KBM-7 (cell line): ENCODE data around the gene DLG3.

Experiments used
- DNase-seq: peaks from one replicate; pipeline ENCODE4 v3.0.0-alpha.2; 2015
- in situ Hi-C: fragments of 300-500 bp; cut with MboI; formaldehyde crosslinking; loops from 2 replicates; pipeline ENCODE4 v1.14.3; 2020; ENCODE audit warnings: low sequenced_read_pairs, low pct_unique_long_range_greater_than_20kb, mixed read lengths

DLG3 gene

GRCh38 chrX:70464051-70464450, 19.4 kb downstream of the DLG3 start:
- DNase-seq = no peak
- in situ Hi-C loops = no loop called here

GRCh38 chrX:70466968-70467367, 22.3 kb downstream of the DLG3 start:
- DNase-seq = no peak
- in situ Hi-C loops = no loop called here

DNA sequence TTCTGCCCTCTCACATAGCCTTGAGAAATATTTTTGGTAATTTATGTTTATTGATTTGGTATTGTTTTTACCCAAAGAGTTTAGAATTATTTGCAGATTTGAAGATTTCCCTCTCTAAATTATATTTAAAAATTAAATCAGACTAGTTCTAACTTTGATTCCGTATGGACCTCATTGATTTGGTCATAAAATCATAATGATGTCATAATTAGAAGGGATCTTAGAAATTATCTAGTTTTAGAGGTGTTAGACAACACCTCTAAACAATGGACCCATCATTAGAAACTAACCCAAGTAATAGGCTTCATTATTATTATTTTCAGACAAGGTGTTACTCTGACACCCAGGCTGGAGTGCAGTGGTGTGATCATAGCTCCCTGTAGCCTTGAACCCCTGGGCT, 24.1 kb downstream of the DLG3 start:
- no peak for DNase-seq

GRCh38 chrX:70470850-70471289, 26.2 kb downstream of the DLG3 start:
- peak; percentile 65 for DNase-seq
- in situ Hi-C loops = no loop called here

More for the DNA sequence above, 24.1 kb downstream of the DLG3 start:
- in situ Hi-C loops = no loop called here

DNA sequence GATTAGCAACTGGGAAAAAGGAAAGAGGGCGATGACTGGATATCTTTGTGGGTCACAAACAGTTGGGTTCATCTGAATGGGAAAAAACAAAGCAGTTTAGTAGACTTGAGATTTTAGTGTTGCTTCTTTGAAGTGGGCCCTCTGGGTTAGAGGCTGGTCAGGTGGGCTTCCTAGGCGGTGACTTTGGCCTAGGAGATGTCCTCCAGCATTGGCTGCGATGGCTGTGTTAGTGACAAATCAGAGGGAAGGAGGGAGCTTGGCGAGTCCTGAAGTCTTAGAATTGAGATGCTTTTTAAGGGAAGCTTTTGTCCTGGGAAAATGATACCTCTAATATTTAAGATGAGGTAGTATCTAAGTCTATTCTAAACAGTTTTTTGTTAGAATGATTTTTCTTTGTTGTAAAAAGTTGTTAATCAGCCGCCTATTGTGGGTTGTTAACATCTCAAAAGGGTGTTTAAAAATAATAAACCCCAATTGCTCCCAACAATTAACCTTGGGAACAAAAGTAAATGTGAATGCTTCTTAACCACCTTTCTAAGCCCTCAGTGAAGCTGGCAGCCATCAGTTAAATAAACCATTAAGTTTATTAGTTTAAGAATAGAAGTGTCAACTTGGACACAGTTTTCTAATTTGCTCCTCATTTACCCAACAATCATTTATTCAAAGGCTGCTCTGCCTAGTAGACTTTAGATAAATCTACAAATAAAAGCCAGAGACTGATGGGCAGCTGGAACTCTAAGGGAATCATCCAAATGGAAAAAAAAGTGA, 31.7 kb downstream of the DLG3 start:
- no peak for DNase-seq
- in situ Hi-C loops = no loop called here

GRCh38 chrX:70476934-70477733, 32.5 kb downstream of the DLG3 start:
- DNase-seq = peak; percentile 87
- in situ Hi-C loops = no loop called here

- in situ Hi-C loops = no loop called here
- DNase-seq = no peak
Observed at GRCh38 chrX:70477734-70478075, 33.1 kb downstream of the DLG3 start.

GRCh38 chrX:70478526-70479245, 34.1 kb downstream of the DLG3 start:
- no peak for DNase-seq
- in situ Hi-C loops = no loop called here

DNA sequence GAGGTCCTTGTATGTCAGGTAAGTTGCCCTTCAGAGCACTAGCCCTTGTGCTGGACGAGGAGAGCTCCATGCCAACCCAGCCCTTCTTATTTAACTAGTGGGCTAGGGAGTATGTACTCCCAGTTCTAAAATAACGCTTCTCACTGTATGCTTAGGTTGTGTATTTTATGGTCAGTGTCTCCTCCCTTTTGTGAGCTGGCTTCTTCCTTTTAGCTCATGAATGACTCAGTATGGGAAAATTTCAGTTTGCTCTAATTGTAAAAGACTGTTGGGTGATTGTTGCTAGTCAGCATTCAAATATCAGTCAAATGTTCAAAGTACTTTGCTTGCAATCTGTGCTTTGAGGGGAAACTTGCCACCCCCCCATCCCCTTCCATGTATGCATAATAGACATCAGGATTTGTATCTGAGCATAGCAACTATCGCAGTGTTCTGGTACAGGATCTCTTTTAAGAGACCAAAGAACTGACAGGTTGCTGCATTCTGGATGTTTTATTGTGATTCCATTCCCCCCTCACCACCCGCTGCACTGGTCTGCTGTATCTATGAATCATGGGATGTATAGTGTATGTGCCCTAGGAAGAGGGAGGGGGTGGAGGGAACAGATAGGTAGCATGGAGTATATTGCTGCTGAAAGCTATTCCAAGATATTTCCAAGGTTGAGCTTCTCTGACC, 34.7 kb downstream of the DLG3 start:
- in situ Hi-C loops = no loop called here
- no peak for DNase-seq

GRCh38 chrX:70479922-70480659, 35.5 kb downstream of the DLG3 start:
- DNase-seq = no peak
- in situ Hi-C loops = no loop called here

GRCh38 chrX:70480660-70481018, 36.0 kb downstream of the DLG3 start:
- DNase-seq = no peak
- in situ Hi-C loops = no loop called here

DNA sequence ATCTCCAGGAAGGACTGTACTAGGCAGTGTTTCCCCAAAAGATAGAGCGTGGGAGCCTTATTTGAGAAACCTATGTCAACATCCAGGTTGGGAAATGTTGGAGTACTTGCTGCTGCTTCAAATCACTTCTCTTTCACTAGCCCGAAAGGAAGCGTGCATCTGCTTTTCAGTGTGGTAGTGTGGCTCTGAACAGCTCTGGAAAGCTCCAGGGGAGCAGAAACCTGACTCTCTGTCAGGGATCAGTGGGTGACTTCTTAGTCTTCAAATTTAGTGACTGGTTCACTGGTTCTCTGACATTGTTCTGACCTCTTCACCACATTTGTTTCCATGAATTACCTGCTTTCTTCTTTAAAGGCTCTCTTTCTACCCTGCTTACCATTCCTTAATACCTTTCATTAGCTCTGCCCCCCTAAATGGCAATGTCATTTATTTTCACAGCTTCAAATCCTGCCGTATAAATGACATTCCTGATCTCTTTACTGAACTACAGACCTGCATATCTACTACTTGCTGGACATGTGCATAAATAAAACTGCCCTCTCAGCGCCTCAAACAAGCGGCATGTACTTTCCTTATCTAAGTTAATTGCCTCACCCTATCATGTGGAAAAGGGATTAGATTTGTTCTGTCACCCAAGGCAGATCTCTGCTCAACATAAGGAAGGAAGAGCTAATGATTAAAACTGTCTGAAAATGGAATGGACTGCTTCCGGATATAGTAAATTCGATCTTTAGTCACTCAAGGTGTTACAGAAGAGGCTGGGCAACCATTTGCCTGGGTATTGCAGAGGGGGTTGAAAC, 37.0 kb downstream of the DLG3 start:
- DNase-seq = no peak
- in situ Hi-C loops = no loop called here

GRCh38 chrX:70482300-70482699, 37.7 kb downstream of the DLG3 start:
- in situ Hi-C loops = no loop called here
- no peak for DNase-seq

DNA sequence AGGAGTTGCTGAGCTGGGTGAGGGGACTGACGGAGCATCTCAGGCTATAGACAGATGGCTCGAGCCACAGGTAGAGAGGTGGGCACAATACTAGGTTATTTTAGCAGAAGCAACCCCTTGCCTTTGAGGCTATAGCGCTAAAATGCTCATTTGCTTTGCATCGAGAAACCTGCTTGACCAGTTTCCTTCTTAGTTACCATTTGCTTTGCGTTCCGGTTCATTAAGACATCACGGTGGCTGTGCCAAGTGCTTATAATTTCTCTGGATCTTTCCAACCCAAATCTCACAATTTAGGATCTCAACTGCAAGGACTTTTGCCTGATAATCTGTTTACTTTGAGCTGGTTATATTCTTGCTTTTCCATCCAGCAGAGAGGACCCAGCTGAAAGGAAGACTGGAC, 40.8 kb downstream of the DLG3 start:
- in situ Hi-C loops = no loop called here
- no peak for DNase-seq

GRCh38 chrX:70488856-70489255, 44.2 kb downstream of the DLG3 start:
- in situ Hi-C loops = no loop called here
- no peak for DNase-seq

GRCh38 chrX:70494441-70494840, 49.8 kb downstream of the DLG3 start:
- in situ Hi-C loops = no loop called here

GRCh38 chrX:70496491-70496890, 51.9 kb downstream of the DLG3 start:
- no peak for DNase-seq
- in situ Hi-C loops = no loop called here

More at GRCh38 chrX:70494441-70494840, 49.8 kb downstream of the DLG3 start:
- DNase-seq = no peak

GRCh38 chrX:70497026-70497425, 52.4 kb downstream of the DLG3 start:
- no peak for DNase-seq
- in situ Hi-C loops = no loop called here
